Nephron (organoid): ENCODE results near the gene TMEM240.
"Not testable (repeated sequence)": the region's sequence is repeated elsewhere in the genome, so short reads cannot be mapped to it uniquely, and the experiment has no call there.

Experiments
- H3K27ac Mint-ChIP-seq, 3 experiments: 2 replicates each; pipeline ENCODE4 v1.8.0; 2020; ENCODE audit warnings: mixed read lengths in 3 of 3, mild to moderate bottlenecking in 2 of 3, moderate library complexity in 1 of 3
- H3K27me3 Mint-ChIP-seq: 2 replicates; pipeline ENCODE4 v1.8.0; 2021; ENCODE audit warnings: low read depth, mild to moderate bottlenecking, moderate library complexity, mixed read lengths
- H3K36me3 Mint-ChIP-seq: 2 replicates; pipeline ENCODE4 v1.8.0; 2020; ENCODE audit warnings: low read depth, mixed read lengths
- H3K4me1 Mint-ChIP-seq: 2 replicates; pipeline ENCODE4 v1.8.0; 2020; ENCODE audit warnings: mixed read lengths
- H3K4me3 Mint-ChIP-seq, 3 experiments: 2 replicates each; pipeline ENCODE4 v1.8.0; 2020; ENCODE audit warnings: mild to moderate bottlenecking in 3 of 3, mixed read lengths in 3 of 3, moderate library complexity in 2 of 3
- H3K9me3 Mint-ChIP-seq: 2 replicates; pipeline ENCODE4 v1.8.0; 2020; ENCODE audit warnings: mixed read lengths
- CTCF ChIP-seq, 3 experiments: fragments of 200-600 bp; sonication (generic); IDR thresholded peaks; one replicate each; pipeline ENCODE4 v1.5.0; 2021; ENCODE audit warnings: antibody characterized with exemption in 3 of 3; ENCODE audit not compliant: unreplicated experiment in 3 of 3

The TMEM240 gene

GRCh38 chr1:1528301-1529267 lies 11.8 kb downstream of the TMEM240 start:
- TF ChIP-seq CTCF (IDR thresholded peaks at IDR 0.05; ENCODE audit: unreplicated experiment in 3 of 3), result no peak
- Mint-ChIP-seq H3K9me3 (peaks cover 8% of the 10 kb centered on the region), H3K27ac (no peak overlapping the region), H3K27me3 (no peaks in the 10 kb centered on the region), H3K4me1 (no peaks in the 10 kb centered on the region), H3K36me3 (peaks cover 38% of the 10 kb centered on the region), H3K4me3 (no peak overlapping the region)

GRCh38 chr1:1527092-1527816 lies 13.2 kb downstream of the TMEM240 start:
- no peak for TF ChIP-seq CTCF (IDR thresholded peaks at IDR 0.05; ENCODE audit: unreplicated experiment in 3 of 3)
- H3K27ac Mint-ChIP-seq, result no peak overlapping the region
- H3K4me3 Mint-ChIP-seq, result no peak overlapping the region
- H3K4me1 Mint-ChIP-seq, result no peaks in the 10 kb centered on the region
- peaks cover 8% of the 10 kb centered on the region for H3K9me3 Mint-ChIP-seq
- H3K27me3 Mint-ChIP-seq, result no peaks in the 10 kb centered on the region
- peaks cover 33% of the 10 kb centered on the region for H3K36me3 Mint-ChIP-seq

GRCh38 chr1:1526476-1526875 lies 13.9 kb downstream of the TMEM240 start:
- not testable (repeated sequence) for H3K27me3 Mint-ChIP-seq, H3K9me3 Mint-ChIP-seq, H3K27ac Mint-ChIP-seq, H3K4me3 Mint-ChIP-seq, H3K4me1 Mint-ChIP-seq
- H3K36me3 Mint-ChIP-seq, result peaks cover 27% of the 10 kb centered on the region

GRCh38 chr1:1524750-1525383 lies 15.6 kb downstream of the TMEM240 start:
- H3K4me3 Mint-ChIP-seq, H3K27ac Mint-ChIP-seq, H3K9me3 Mint-ChIP-seq: not testable (repeated sequence)

GRCh38 chr1:1523651-1524050 lies 16.8 kb downstream of the TMEM240 start:
- not testable (repeated sequence) for H3K27me3 Mint-ChIP-seq, H3K4me3 Mint-ChIP-seq, H3K9me3 Mint-ChIP-seq, H3K36me3 Mint-ChIP-seq, H3K4me1 Mint-ChIP-seq, H3K27ac Mint-ChIP-seq

More at GRCh38 chr1:1524750-1525383, 15.6 kb downstream of the TMEM240 start:
- H3K36me3 Mint-ChIP-seq, result peaks cover 15% of the 10 kb centered on the region
- not testable (repeated sequence) for H3K4me1 Mint-ChIP-seq, H3K27me3 Mint-ChIP-seq

GRCh38 chr1:1523226-1523625 lies 17.2 kb downstream of the TMEM240 start:
- not testable (repeated sequence) for H3K9me3 Mint-ChIP-seq, H3K4me3 Mint-ChIP-seq, H3K27me3 Mint-ChIP-seq, H3K27ac Mint-ChIP-seq, H3K4me1 Mint-ChIP-seq
- H3K36me3 Mint-ChIP-seq, result peaks cover 14% of the 10 kb centered on the region

GRCh38 chr1:1522536-1522935 lies 17.9 kb downstream of the TMEM240 start:
- H3K4me1 Mint-ChIP-seq, H3K27ac Mint-ChIP-seq, H3K9me3 Mint-ChIP-seq, H3K4me3 Mint-ChIP-seq, H3K27me3 Mint-ChIP-seq: not testable (repeated sequence)
- peaks cover 18% of the 10 kb centered on the region for H3K36me3 Mint-ChIP-seq

- H3K36me3 Mint-ChIP-seq, result peaks cover 13% of the 10 kb centered on the region
- TF ChIP-seq CTCF (IDR thresholded peaks at IDR 0.05; ENCODE audit: unreplicated experiment in 3 of 3), result no peak
- no peak overlapping the region for H3K27ac Mint-ChIP-seq
- no peaks in the 10 kb centered on the region for H3K4me1 Mint-ChIP-seq
- no peak overlapping the region for H3K4me3 Mint-ChIP-seq
- no peaks in the 10 kb centered on the region for H3K27me3 Mint-ChIP-seq
- H3K9me3 Mint-ChIP-seq, result no peaks in the 10 kb centered on the region
Observed at GRCh38 chr1:1521331-1521730, 19.1 kb downstream of the TMEM240 start.

GRCh38 chr1:1519805-1520505 lies 20.5 kb downstream of the TMEM240 start:
- not testable (repeated sequence) for H3K9me3 Mint-ChIP-seq, H3K27me3 Mint-ChIP-seq, H3K4me1 Mint-ChIP-seq, H3K4me3 Mint-ChIP-seq, H3K27ac Mint-ChIP-seq
- peaks cover 17% of the 10 kb centered on the region for H3K36me3 Mint-ChIP-seq

GRCh38 chr1:1518621-1519007 lies 21.8 kb downstream of the TMEM240 start:
- H3K36me3 Mint-ChIP-seq, result peaks cover 17% of the 10 kb centered on the region
- H3K9me3 Mint-ChIP-seq, H3K27me3 Mint-ChIP-seq, H3K4me3 Mint-ChIP-seq, H3K27ac Mint-ChIP-seq, H3K4me1 Mint-ChIP-seq: not testable (repeated sequence)
